Vagina (tissue), 2 donors: Measurements from ENCODE around the gene ZFPL1.

ENCODE experiments used
- POLR2A ChIP-seq, 2 donors: fragments of 450-650 bp; IDR thresholded peaks; one replicate each; pipeline ENCODE4 v1.6.1; 2017; ENCODE audit warnings: antibody characterized with exemption in 2 of 2, mild to moderate bottlenecking in 2 of 2, moderate library complexity in 2 of 2
- TF ChIP-seq, protein P1 (sequence below), 3 experiments: fragments of 450-650 bp in 2 of 3; fragments of 200-600 bp in 1 of 3; sonication (generic) in 1 of 3; IDR thresholded peaks; one replicate each; pipeline ENCODE4 v1.5.1; 2017 to 2019; ENCODE audit warnings: antibody characterized with exemption in 3 of 3, mild to moderate bottlenecking in 2 of 3, moderate library complexity in 2 of 3

DNA sequence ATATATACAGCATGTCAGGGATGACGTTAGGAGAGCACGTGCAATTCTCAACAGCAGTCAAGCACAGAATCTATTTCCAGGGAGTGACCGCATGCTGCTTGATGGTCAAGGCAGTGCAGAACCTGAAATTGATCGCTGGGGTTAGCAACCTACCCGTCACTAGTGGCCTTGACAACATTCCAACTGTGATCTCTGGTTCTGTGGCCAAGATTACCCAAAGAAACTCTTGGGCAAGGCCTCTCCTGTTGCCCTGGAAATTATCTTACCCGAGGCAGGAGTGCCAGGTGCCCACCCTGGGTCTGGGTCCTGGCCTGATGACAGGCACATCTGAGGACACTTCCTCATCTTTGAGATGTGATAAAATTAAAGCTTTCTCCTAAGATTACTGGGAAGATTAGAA is 29.8 kb downstream of the ZFPL1 start:
- TF ChIP-seq, protein P1, sequence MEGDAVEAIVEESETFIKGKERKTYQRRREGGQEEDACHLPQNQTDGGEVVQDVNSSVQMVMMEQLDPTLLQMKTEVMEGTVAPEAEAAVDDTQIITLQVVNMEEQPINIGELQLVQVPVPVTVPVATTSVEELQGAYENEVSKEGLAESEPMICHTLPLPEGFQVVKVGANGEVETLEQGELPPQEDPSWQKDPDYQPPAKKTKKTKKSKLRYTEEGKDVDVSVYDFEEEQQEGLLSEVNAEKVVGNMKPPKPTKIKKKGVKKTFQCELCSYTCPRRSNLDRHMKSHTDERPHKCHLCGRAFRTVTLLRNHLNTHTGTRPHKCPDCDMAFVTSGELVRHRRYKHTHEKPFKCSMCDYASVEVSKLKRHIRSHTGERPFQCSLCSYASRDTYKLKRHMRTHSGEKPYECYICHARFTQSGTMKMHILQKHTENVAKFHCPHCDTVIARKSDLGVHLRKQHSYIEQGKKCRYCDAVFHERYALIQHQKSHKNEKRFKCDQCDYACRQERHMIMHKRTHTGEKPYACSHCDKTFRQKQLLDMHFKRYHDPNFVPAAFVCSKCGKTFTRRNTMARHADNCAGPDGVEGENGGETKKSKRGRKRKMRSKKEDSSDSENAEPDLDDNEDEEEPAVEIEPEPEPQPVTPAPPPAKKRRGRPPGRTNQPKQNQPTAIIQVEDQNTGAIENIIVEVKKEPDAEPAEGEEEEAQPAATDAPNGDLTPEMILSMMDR (IDR thresholded peaks at IDR 0.05), result no peak
- no peak for TF ChIP-seq POLR2A (IDR thresholded peaks at IDR 0.05)
